Uterus (tissue), 2 donors: ENCODE measurements around the gene TTBK2.

Experiments
- CTCF ChIP-seq, 4 experiments: fragments of 200-600 bp in 2 of 4; fragments of 450-650 bp in 2 of 4; sonication (generic) in 2 of 4; IDR thresholded peaks; one replicate each; pipeline ENCODE4 v1.5.1; 2016 to 2019; ENCODE audit warnings: antibody characterized with exemption in 4 of 4, mild to moderate bottlenecking in 2 of 4, moderate library complexity in 1 of 4
- POLR2A ChIP-seq, 2 donors: fragments of 450-650 bp; IDR thresholded peaks; one replicate each; pipeline ENCODE4 v1.6.1; 2016; ENCODE audit warnings: antibody characterized with exemption in 2 of 2, mild to moderate bottlenecking in 1 of 2, moderate library complexity in 1 of 2

GRCh38 chr15:42915654-42916315 lies 4.8 kb downstream of the TTBK2 start:
- TF ChIP-seq CTCF (IDR thresholded peaks at IDR 0.05) (no peak), POLR2A (IDR thresholded peaks at IDR 0.05) (no peak)
